Epithelial cell of proximal tubule (primary cell): ENCODE data around the gene GAB2. TPM values are rescaled to one million over a fixed set of nuclear protein-coding genes. Genes with fewer than 3 reads are reported as not detected.

Experiments
- DNase-seq: peaks from one replicate; pipeline ENCODE4 v3.0.0-alpha.2; 2011; ENCODE audit warnings: low read depth
- H3K4me3 ChIP-seq: 2 replicates; pipeline ENCODE4 v1.5.1; 2011; ENCODE audit warnings: low read depth, mild to moderate bottlenecking, low read length
- total RNA-seq: library from RNA; depleted of rRNA; stranded (reverse); fragments of >200 nt; gene quantifications from 2 replicates; pipeline ENCODE4 v1.2.3, GENCODE V29; 2015
- TF ChIP-seq, protein P1 (sequence below): conservative IDR thresholded peaks from 2 replicates; pipeline ENCODE4 v1.5.1; 2012; ENCODE audit warnings: low read depth, mild to moderate bottlenecking, low read length

GAB2 gene
- total RNA-seq, 1 donor from 2014 or later: 15.0 TPM

GRCh38 chr11:78213526-78214330 lies 203.9 kb downstream of the GAB2 start:
- no peak overlapping the region for H3K4me3 ChIP-seq
- DNase-seq: no peak
- TF ChIP-seq, protein P1, sequence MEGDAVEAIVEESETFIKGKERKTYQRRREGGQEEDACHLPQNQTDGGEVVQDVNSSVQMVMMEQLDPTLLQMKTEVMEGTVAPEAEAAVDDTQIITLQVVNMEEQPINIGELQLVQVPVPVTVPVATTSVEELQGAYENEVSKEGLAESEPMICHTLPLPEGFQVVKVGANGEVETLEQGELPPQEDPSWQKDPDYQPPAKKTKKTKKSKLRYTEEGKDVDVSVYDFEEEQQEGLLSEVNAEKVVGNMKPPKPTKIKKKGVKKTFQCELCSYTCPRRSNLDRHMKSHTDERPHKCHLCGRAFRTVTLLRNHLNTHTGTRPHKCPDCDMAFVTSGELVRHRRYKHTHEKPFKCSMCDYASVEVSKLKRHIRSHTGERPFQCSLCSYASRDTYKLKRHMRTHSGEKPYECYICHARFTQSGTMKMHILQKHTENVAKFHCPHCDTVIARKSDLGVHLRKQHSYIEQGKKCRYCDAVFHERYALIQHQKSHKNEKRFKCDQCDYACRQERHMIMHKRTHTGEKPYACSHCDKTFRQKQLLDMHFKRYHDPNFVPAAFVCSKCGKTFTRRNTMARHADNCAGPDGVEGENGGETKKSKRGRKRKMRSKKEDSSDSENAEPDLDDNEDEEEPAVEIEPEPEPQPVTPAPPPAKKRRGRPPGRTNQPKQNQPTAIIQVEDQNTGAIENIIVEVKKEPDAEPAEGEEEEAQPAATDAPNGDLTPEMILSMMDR: no peak

DNA sequence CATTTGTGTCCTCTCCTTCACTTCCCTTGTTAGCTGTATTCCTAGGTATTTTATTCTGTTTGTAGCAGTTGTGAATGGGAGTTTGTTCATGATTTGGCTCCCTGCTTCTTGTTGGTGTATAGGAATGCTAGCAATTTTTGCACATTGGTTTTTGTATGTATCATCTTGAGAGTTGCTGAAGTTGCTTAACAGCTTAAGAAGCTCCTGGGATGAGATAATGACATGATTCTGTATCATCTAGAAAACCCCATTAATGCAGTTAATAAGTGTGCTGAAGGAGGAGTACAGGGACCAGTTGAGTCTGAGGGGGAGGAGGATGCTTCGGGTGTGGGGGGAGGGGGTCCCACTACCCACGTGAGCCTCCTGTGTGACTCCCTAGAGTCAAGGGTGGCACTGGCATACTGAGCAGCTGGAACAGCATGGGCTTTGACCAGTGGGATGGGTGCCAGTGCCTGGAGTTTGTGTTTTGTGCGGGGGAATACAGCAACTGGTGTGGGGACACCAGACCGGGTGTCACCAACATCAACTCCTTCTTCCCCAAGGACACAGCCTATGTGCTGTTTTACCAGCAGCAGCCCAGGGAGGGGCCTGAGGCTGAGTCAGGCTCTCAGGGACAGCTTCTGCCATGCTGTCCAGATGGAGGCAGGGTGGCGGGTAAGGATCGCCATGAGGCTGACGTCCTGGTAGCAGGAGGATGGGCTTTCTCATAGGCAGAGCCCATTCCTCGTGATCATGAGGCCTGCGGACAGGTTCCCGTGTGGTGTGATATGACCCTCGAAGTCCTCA lies 204.8 kb downstream of the GAB2 start:
- DNase-seq: no peak
- no peak overlapping the region for H3K4me3 ChIP-seq
- TF ChIP-seq, protein P1: no peak

DNA sequence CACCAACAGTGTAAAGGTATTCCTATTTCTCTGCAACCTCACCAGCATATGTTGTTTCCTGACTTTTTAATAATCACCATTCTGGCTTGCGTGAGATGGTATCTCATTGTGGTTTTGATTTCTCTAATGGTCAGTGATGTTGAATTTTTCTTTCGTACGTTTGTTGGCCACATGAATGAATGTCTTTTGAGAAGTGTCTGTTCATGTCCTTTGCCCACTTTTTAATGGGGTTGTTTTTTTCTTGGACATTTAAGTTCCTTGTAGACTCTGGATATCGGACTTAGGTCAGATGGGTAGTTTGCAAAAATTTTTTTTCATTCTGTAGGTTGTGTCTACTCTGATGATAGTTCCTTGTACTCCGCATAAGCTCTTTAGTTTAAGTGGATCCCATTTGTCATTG lies 206.1 kb downstream of the GAB2 start:
- no peak overlapping the region for H3K4me3 ChIP-seq
- TF ChIP-seq, protein P1: no peak
- DNase-seq: no peak

GRCh38 chr11:78210000-78210608 lies 207.5 kb downstream of the GAB2 start:
- TF ChIP-seq, protein P1: no peak
- H3K4me3 ChIP-seq: no peak overlapping the region
- no peak for DNase-seq

GRCh38 chr11:78209478-78209877 lies 208.1 kb downstream of the GAB2 start:
- no peak overlapping the region for H3K4me3 ChIP-seq
- no peak for DNase-seq
- TF ChIP-seq, protein P1: no peak

GRCh38 chr11:78208257-78209165 lies 209.1 kb downstream of the GAB2 start:
- no peak overlapping the region for H3K4me3 ChIP-seq
- TF ChIP-seq, protein P1: no peak
- DNase-seq: no peak
